Kidney (tissue), 22 donors: ENCODE measurements around the gene MRPL52. TPM values are rescaled to one million over a fixed set of nuclear protein-coding genes. Genes with fewer than 3 reads are reported as not detected.

Source experiments
- DNase-seq, 5 donors: peaks; one replicate each; pipeline ENCODE4 v3.0.0-alpha.2; 2013 to 2020
- FAIRE-seq: peaks from 2 replicates; lab custom pipeline; 2012; peaks lifted over from hg19 to GRCh38; lab: Jason Lieb, UNC
- H3K27ac ChIP-seq, 2 donors: one replicate each; pipeline ENCODE4 v1.7.0; 2013; ENCODE audit warnings: low read depth in 2 of 2, low read length in 2 of 2, inconsistent platforms in 1 of 2
- H3K27me3 ChIP-seq: one replicate; pipeline ENCODE4 v1.7.1; 2013; ENCODE audit warnings: low read length, inconsistent platforms; ENCODE audit not compliant: control insufficient read depth, insufficient read depth
- H3K36me3 ChIP-seq, 3 donors: one replicate each; pipeline versions ENCODE4 v1.7.0 to v1.7.1; 2013; ENCODE audit warnings: low read length in 3 of 3, control low read depth in 1 of 3, inconsistent platforms in 1 of 3; ENCODE audit not compliant: insufficient read depth in 3 of 3, control insufficient read depth in 2 of 3
- H3K4me1 ChIP-seq, 3 donors: one replicate each; pipeline versions ENCODE4 v1.7.0 to v1.7.1; 2013; ENCODE audit warnings: low read length in 3 of 3, inconsistent platforms in 1 of 3, low read depth in 1 of 3; ENCODE audit not compliant: control insufficient read depth in 2 of 3, insufficient read depth in 2 of 3
- H3K4me3 ChIP-seq, 3 donors: one replicate each; pipeline versions ENCODE4 v1.7.0 to v1.8.1; 2013; ENCODE audit warnings: low read length in 3 of 3, control low read depth in 1 of 3, inconsistent platforms in 1 of 3
- H3K9ac ChIP-seq, 3 donors: one replicate each; pipeline versions ENCODE4 v1.7.0 to v1.7.1; 2013; ENCODE audit warnings: low read length in 3 of 3, control low read depth in 1 of 3, inconsistent platforms in 1 of 3
- H3K9me3 ChIP-seq, 3 donors: one replicate each; pipeline versions ENCODE4 v1.7.0 to v1.7.1; 2013; ENCODE audit warnings: low read length in 3 of 3, control low read depth in 1 of 3, inconsistent platforms in 1 of 3; ENCODE audit not compliant: control insufficient read depth in 2 of 3, insufficient read depth in 1 of 3
- intact Hi-C: fragments of 100-400 bp; cut with DNase I; formaldehyde crosslinking; loops from one replicate; pipeline ENCODE4 v1.11.1; 2022
- long read RNA-seq, 10 donors: library from polyadenylated mRNA in 1 of 10; unstranded in 1 of 10; transcript quantifications; one replicate each; pipeline ENCODE4 v2.0.0 and lab custom pipeline, GENCODE V29; 2021 to 2026
- polyA plus RNA-seq: library from polyadenylated mRNA; stranded (reverse); fragments of 350-450 nt; fragmentation: Illumina TruSeq; extraction: RNeasy Lipid Tissue Mini Kit (QIAGEN cat#74804); gene quantifications from one replicate; pipeline ENCODE4 v1.2.3, GENCODE V29; 2014; ENCODE audit warnings: low read depth, low replicate concordance; ENCODE audit not compliant: insufficient read depth
- total RNA-seq: library from RNA; stranded (reverse); fragmentation: NEBNext Ultra II Directional; extraction: Animal tissue kit (Norgen Biotek cat#: 25700); gene quantifications from one replicate; pipeline ENCODE4 v1.2.1, GENCODE V29; 2021
- TF ChIP-seq, protein P1 (sequence below): IDR thresholded peaks from 3 replicates; pipeline ENCODE4 v1.5.1; 2012; ENCODE audit warnings: mild to moderate bottlenecking, moderate library complexity, borderline replicate concordance; ENCODE audit not compliant: insufficient read depth; ENCODE audit errors: extremely low read depth
- donor health status: control.
- donor health status: control.
- donor health status: control.
- donor health status: control.
- donor health status: control.
- donor health status: DM: yes; HTN: yes; CAD: no.
- donor health status: Normal renal cell carcinoma (clear cell type).

MRPL52 gene
- total RNA-seq: 74.3 TPM
- 255 TPM for polyA plus RNA-seq
- long read RNA-seq, donor 1, transcript MRPL52-210 (4 exons, 895 nt): minor isoform, 6 of 55 reads
- long read RNA-seq, donor 1, transcript MRPL52-202 (5 exons, 1,118 nt): major isoform, 17 of 55 reads
- long read RNA-seq, donor 1, transcript MRPL52-203 (5 exons, 1,111 nt): minor isoform, 16 of 55 reads
- long read RNA-seq, donor 1, partial matches to known transcripts: 6 of 55 reads
- long read RNA-seq, donor 1, other reads (novel, unspliced or antisense): 0 of 55 reads
- long read RNA-seq, donor 2, transcript MRPL52-210 (4 exons, 895 nt): minor isoform, 9 of 58 reads
- long read RNA-seq, donor 2, transcript MRPL52-203 (5 exons, 1,111 nt): minor isoform, 10 of 58 reads
- long read RNA-seq, donor 2, transcript MRPL52-202 (5 exons, 1,118 nt): major isoform, 23 of 58 reads
- long read RNA-seq, donor 2, transcript MRPL52-215 (5 exons, 398 nt): minor isoform, 7 of 58 reads
- long read RNA-seq, donor 2, partial matches to known transcripts: 0 of 58 reads
- long read RNA-seq, donor 2, other reads (novel, unspliced or antisense): 0 of 58 reads
- long read RNA-seq, donor 3, transcript MRPL52-210 (4 exons, 895 nt): minor isoform, 11 of 70 reads
- long read RNA-seq, donor 3, transcript MRPL52-202 (5 exons, 1,118 nt): major isoform, 23 of 70 reads
- long read RNA-seq, donor 3, transcript MRPL52-215 (5 exons, 398 nt): minor isoform, 13 of 70 reads
- long read RNA-seq, donor 3, transcript MRPL52-203 (5 exons, 1,111 nt): minor isoform, 14 of 70 reads
- long read RNA-seq, donor 3, partial matches to known transcripts: 0 of 70 reads
- long read RNA-seq, donor 3, other reads (novel, unspliced or antisense): 0 of 70 reads
- long read RNA-seq, donor 4, transcript MRPL52-202 (5 exons, 1,118 nt): major isoform, 11 of 22 reads
- long read RNA-seq, donor 4, transcript MRPL52-203 (5 exons, 1,111 nt): minor isoform, 6 of 22 reads
- long read RNA-seq, donor 4, partial matches to known transcripts: 0 of 22 reads
- long read RNA-seq, donor 4, other reads (novel, unspliced or antisense): 0 of 22 reads
- long read RNA-seq, donor 5, partial matches to known transcripts: 0 of 5 reads
- long read RNA-seq, donor 5, other reads (novel, unspliced or antisense): 0 of 5 reads
- long read RNA-seq, donor 6, transcript MRPL52-203 (5 exons, 1,111 nt): minor isoform, 24 of 136 reads
- long read RNA-seq, donor 6, transcript MRPL52-210 (4 exons, 895 nt): minor isoform, 15 of 136 reads
- long read RNA-seq, donor 6, transcript MRPL52-202 (5 exons, 1,118 nt): major isoform, 41 of 136 reads
- long read RNA-seq, donor 6, transcript MRPL52-215 (5 exons, 398 nt): minor isoform, 18 of 136 reads
- long read RNA-seq, donor 6, partial matches to known transcripts: 6 of 136 reads
- long read RNA-seq, donor 6, other reads (novel, unspliced or antisense): 13 of 136 reads
- long read RNA-seq, donor 7, transcript MRPL52-202 (5 exons, 1,118 nt): major isoform, 10 of 34 reads
- long read RNA-seq, donor 7, transcript MRPL52-203 (5 exons, 1,111 nt): minor isoform, 6 of 34 reads
- long read RNA-seq, donor 7, partial matches to known transcripts: 6 of 34 reads
- long read RNA-seq, donor 7, other reads (novel, unspliced or antisense): 8 of 34 reads
- long read RNA-seq, donor 8, transcript MRPL52-215 (5 exons, 398 nt): minor isoform, 5 of 62 reads
- long read RNA-seq, donor 8, transcript MRPL52-202 (5 exons, 1,118 nt): major isoform, 33 of 62 reads
- long read RNA-seq, donor 8, transcript MRPL52-204 (4 exons, 333 nt): minor isoform, 5 of 62 reads
- long read RNA-seq, donor 8, transcript MRPL52-203 (5 exons, 1,111 nt): minor isoform, 12 of 62 reads
- long read RNA-seq, donor 8, partial matches to known transcripts: 0 of 62 reads
- long read RNA-seq, donor 8, other reads (novel, unspliced or antisense): 0 of 62 reads
- long read RNA-seq, donor 9, transcript MRPL52-203 (5 exons, 1,111 nt): minor isoform, 8 of 32 reads
- long read RNA-seq, donor 9, transcript MRPL52-202 (5 exons, 1,118 nt): major isoform, 10 of 32 reads
- long read RNA-seq, donor 9, transcript MRPL52-215 (5 exons, 398 nt): minor isoform, 5 of 32 reads
- long read RNA-seq, donor 9, transcript MRPL52-210 (4 exons, 895 nt): minor isoform, 7 of 32 reads
- long read RNA-seq, donor 9, partial matches to known transcripts: 0 of 32 reads
- long read RNA-seq, donor 9, other reads (novel, unspliced or antisense): 0 of 32 reads
- long read RNA-seq, donor 10, transcript MRPL52-210 (4 exons, 895 nt): minor isoform, 10 of 50 reads
- long read RNA-seq, donor 10, transcript MRPL52-202 (5 exons, 1,118 nt): major isoform, 14 of 50 reads
- long read RNA-seq, donor 10, transcript MRPL52-215 (5 exons, 398 nt): minor isoform, 5 of 50 reads
- long read RNA-seq, donor 10, transcript MRPL52-203 (5 exons, 1,111 nt): minor isoform, 9 of 50 reads
- long read RNA-seq, donor 10, partial matches to known transcripts: 6 of 50 reads
- long read RNA-seq, donor 10, other reads (novel, unspliced or antisense): 0 of 50 reads

DNA sequence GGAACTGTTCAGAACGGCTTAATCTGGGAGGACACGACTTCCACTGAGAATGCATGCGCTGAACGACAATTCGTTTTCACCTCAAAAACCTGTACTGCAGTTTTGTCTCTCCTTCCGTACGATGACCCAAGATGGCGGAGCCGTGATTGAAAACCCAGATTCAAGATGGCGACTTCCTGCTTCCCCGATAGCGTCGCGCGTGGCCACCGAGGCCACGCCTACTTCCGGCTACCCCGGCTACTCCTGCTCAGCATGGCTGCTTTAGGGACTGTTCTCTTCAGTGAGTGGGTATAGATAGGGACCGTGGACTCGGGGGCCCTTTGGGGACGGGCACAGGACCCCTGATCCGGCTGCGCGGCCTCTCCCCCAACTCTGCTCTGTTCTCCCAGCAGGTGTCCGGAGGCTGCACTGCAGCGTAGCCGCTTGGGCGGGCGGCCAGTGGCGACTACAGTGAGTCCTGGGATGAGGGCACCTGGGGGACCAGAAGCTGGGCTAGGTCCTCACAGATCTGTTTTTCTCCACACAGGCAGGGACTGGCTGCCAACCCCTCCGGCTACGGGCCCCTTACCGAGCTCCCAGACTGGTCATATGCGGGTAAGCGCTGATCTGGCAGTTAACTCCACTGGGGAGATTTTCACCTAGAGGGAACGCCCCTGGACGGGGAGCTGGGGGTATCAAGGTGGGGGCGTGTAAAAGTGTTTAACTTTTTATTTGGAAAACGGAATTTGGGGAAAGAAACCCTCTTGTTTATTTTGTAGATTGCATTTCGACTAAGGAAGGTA is at the start of gene MRPL52:
MRPL52 (plus strand) TSS at position 227 of the 782 bp plus-strand sequence; CDS start at position 253, 26 bp downstream.
- Histone ChIP-seq H3K4me3 (peak within 1 kb of the TSS; percentile 66 to 97 (median 83)), H3K4me1 (peaks cover 0 to 7% (median 0%) of the 10 kb centered on the region in 3 donors), H3K27ac (peak within 1 kb of the TSS; percentile 33 to 74), H3K27me3 (no peaks in the 10 kb centered on the region), H3K36me3 (peaks cover 0 to 11% (median 4%) of the 10 kb centered on the region in 3 donors), H3K9ac (peak within 1 kb of the TSS; percentile 36 to 93 (median 88)), H3K9me3 (no peaks in the 10 kb centered on the region)
- intact Hi-C loops: no loop called here
- DNase-seq (peak; percentile 92 to 97 (median 96)), FAIRE-seq (no peak)
- TF ChIP-seq, protein P1, sequence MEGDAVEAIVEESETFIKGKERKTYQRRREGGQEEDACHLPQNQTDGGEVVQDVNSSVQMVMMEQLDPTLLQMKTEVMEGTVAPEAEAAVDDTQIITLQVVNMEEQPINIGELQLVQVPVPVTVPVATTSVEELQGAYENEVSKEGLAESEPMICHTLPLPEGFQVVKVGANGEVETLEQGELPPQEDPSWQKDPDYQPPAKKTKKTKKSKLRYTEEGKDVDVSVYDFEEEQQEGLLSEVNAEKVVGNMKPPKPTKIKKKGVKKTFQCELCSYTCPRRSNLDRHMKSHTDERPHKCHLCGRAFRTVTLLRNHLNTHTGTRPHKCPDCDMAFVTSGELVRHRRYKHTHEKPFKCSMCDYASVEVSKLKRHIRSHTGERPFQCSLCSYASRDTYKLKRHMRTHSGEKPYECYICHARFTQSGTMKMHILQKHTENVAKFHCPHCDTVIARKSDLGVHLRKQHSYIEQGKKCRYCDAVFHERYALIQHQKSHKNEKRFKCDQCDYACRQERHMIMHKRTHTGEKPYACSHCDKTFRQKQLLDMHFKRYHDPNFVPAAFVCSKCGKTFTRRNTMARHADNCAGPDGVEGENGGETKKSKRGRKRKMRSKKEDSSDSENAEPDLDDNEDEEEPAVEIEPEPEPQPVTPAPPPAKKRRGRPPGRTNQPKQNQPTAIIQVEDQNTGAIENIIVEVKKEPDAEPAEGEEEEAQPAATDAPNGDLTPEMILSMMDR: no peak

DNA sequence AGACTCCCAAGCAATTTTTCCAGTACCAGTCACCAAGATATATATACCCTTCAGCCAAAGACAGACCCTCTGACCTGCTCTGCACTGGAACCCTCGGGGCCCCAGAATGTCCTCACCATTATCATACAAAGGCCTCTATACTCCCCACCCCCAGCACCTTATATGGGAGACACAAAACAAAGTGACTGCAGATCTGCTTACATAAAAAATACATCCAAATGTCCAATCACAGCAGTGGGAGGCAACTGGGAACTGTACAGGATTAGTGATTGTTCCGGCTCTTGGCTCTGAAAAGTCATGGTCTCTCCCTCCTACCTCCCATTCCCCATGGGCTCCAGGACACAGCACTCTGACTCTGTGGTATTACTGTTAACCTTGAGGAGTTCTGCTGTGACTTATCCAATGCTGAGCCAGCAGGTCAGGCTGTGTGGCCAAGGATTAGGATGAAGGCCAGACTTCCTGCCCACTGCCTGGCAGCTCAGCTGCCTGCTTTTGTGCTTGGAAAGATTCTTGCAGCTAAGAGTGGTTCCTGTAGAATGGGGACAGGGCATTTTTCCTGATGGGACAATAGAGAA is 49.5 kb upstream of the MRPL52 start:
- peaks cover 2 to 6% (median 4%) of the 10 kb centered on the region in 3 donors for H3K36me3 ChIP-seq
- intact Hi-C loops: no loop called here
- TF ChIP-seq, protein P1: no peak
- no peak overlapping the region for H3K4me3 ChIP-seq
- DNase-seq: no peak
- no peaks in the 10 kb centered on the region for H3K9me3 ChIP-seq
- H3K27me3 ChIP-seq: no peaks in the 10 kb centered on the region
- H3K9ac ChIP-seq: no peak overlapping the region
- H3K4me1 ChIP-seq: peaks cover 0 to 9% (median 5%) of the 10 kb centered on the region in 3 donors
- FAIRE-seq: no peak
- H3K27ac ChIP-seq: peak overlapping the region; percentile 2 to 56
